Inflammatory macrophage (primary cell): ENCODE data around the gene TEAD2.
"Not testable (repeated sequence)": the region's sequence is repeated elsewhere in the genome, so short reads cannot be mapped to it uniquely, and the experiment has no call there.

Experiments
- DNase-seq, 2 donors: peaks; one replicate each; pipeline ENCODE4 v3.0.0-alpha.2; 2020 to 2022

TEAD2 gene

DNA sequence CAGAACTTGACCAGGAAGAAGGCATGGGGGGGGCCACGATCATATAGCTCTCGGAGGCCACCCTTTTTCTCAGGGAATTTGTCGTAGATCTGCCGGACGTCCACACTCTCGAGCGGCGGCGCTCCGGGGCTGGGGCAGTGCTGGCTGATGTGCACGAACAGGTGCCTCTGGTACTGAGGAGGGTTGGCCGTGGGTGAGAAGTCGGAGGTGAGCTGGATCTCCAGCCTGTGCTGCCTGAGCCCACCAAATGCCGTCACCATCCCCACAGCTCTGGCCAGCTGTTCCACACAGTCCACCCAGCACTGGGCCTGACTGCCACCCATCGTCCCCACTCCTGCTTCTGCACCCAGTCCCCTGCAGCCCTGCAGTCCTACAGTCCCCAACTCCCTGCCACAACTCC, 15.0 kb downstream of the TEAD2 start:
- no peak for DNase-seq

GRCh38 chr19:49344505-49345423, 17.5 kb downstream of the TEAD2 start:
- no peak for DNase-seq

GRCh38 chr19:49343123-49343522, 19.1 kb downstream of the TEAD2 start:
- DNase-seq, result no peak

GRCh38 chr19:49342291-49342721, 19.9 kb downstream of the TEAD2 start:
- DNase-seq, result no peak

DNA sequence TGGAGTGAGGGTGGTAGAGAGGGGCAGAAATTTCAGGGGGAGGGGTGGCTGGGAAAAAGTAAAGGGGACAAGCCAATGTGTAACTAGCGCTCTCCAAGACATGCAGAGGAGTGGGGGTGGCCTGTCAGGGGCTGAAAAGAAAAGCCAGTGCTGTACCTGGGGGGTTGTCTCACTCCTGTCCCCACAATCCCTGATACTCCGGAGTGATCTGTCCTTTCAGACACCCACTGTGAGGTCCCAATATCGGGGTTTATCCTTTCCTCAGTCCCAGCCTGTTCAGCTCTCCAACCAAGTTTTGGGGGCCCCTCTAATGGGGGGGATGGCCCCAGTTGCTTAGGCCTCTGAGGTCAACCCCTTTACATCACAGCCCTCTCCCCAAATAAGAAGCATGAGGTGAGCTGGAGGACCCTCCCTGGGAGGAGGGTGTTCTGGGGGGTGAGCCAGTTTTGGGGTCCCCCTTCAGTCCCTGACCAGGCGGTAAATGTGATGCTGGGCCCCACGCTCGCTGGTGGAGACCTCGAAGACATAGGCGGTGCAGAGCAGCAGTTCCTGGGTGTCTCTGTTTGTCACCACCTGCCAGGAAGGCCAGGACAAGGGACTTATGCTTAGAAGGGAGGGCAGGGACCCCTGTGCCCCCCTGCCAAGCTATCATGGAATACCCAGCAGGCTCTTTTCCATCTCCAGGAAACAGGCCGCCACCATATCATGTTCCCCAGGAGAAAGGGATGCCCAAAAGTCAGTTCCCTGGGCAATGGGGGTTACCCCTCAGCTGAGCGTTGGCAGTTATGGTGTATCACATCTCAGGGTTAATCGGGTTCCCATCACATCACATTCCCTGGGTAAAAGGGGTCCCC, 21.1 kb downstream of the TEAD2 start:
- no peak for DNase-seq

GRCh38 chr19:49340069-49340864, 21.9 kb downstream of the TEAD2 start:
- DNase-seq, result peak; percentile 17 to 32

GRCh38 chr19:49339301-49340068, 22.7 kb downstream of the TEAD2 start:
- DNase-seq, result no peak

- DNase-seq, result no peak
These were observed 23.4 kb downstream of the TEAD2 start for GRCh38 chr19:49338691-49339300.

GRCh38 chr19:49338023-49338677, 24.1 kb downstream of the TEAD2 start:
- DNase-seq, result no peak

- DNase-seq, result no peak
These were observed 24.8 kb downstream of the TEAD2 start for GRCh38 chr19:49337267-49338022.

- no peak for DNase-seq
These were observed 25.5 kb downstream of the TEAD2 start for GRCh38 chr19:49336482-49337266.

DNA sequence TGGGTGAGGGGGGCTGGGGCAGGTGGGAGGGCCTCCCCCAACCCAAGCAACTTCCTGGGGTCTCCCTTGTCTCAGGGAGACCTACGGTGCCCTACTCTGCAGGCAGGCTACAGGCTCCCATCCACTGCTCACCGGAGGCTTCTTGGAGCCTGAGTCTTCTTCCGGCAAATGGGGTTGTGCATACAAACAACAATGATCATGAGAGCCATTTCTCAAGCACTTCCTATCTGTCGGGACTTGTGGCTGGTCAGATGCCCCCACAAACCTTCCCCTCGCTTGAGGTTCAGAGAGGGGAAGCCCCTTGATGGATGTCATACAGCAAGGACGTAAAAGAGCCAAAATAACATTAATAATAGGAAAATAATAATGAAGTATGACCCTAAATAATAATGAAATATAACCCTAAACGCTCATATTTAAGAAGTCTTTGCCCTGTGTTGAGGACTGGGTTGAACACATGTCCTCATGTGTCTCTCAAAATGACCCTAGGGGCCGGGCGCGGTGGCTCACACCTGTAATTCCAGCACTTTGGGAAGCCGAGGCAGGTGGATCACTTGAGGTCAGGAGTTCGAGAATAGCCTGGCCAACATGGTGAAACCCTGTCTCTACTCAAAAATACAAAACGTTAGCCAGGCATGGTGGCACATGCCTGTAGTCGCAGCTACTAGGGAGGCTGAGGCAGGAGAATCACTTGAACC, 26.3 kb downstream of the TEAD2 start:
- DNase-seq, result peak; percentile 74 to 89

- peak; percentile 59 to 63 for DNase-seq
These were observed 27.0 kb downstream of the TEAD2 start, which contains the start of gene CD37 for GRCh38 chr19:49335071-49335783. Gene CD37, plus strand, starts transcription at chr19:49335406. Its CDS starts 135 bp downstream, at chr19:49335541.

- peak; percentile 40 to 76 for DNase-seq
These were observed 28.4 kb downstream of the TEAD2 start for GRCh38 chr19:49333811-49334288.

DNA sequence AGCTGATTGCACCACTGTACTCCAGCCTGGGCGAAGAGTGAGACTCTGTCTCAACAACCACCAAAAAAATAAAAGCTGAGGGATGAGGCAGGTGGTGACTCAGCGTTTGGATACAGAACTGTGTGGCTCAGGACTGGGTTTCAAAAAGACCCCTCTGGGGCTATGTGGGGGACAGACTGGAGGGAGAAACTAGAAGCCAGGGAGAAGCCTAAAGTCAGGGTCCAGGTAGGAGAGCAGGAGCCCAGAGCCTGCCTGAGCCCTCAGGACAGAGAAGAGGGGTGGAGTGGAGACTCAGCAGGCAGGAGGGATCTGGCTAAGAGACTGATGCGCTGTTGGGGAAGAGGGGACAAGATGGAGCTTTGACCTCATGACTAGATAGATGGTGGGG, 28.8 kb downstream of the TEAD2 start:
- peak; percentile 48 to 56 for DNase-seq

DNA sequence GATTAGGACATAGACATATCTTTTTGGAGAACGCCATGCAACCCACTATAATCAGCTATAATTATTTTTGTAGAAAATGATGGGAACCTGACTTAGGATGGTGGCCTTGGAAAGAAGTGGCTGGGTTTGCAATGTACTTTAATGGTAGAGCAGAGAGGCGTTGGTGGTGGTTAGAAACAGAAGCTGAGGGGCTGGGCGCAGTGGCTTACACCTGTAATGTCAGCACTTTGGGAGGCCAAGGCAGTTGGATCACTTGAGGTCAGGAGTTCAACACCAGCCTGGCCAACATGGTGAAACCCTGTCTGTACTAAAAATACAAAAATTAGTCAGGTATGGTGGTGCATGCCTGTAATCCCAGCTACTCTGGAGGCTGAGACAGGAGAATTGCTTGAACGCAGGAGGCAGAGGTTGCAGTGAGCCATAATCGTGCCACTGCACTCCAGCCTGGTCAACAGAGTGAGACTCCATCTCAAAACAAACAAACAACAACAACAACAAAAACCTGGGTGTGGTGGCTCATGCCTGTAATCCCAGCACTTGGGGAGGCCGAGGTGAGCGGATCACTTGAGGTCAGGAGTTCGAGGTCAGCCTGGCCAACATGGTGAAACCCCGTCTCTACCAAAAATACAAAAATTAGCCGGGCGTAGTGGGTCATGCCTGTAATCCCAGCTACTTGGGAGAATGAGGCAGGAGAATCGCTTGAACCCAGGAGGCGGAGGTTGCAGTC, 29.4 kb downstream of the TEAD2 start:
- DNase-seq, result not testable (repeated sequence)

GRCh38 chr19:49331616-49332055, 30.6 kb downstream of the TEAD2 start:
- peak; percentile 76 to 86 for DNase-seq
